Cardiac septum (tissue), 1 donor: ENCODE results near the gene MAP3K5. TPM values are rescaled to one million over a fixed set of nuclear protein-coding genes. Genes with fewer than 3 reads are reported as not detected.

Experiments used
- DNase-seq: peaks from one replicate; pipeline ENCODE4 v3.0.0-alpha.2; 2020; ENCODE audit warnings: low spot score
- intact Hi-C: fragments of 100-400 bp; cut with DNase I; formaldehyde crosslinking; loops from one replicate; pipeline ENCODE4 v1.14.0; 2022
- total RNA-seq: library from RNA; stranded (reverse); fragmentation: NEBNext Ultra II Directional; extraction: Animal tissue kit (Norgen Biotek cat#: 25700); gene quantifications from one replicate; pipeline ENCODE4 v1.2.1, GENCODE V29; 2021
- donor health status: DM: no; HTN: no; CAD: no.

MAP3K5 gene
- total RNA-seq, 1 donor from 2014 or later, result 17.6 TPM

DNA sequence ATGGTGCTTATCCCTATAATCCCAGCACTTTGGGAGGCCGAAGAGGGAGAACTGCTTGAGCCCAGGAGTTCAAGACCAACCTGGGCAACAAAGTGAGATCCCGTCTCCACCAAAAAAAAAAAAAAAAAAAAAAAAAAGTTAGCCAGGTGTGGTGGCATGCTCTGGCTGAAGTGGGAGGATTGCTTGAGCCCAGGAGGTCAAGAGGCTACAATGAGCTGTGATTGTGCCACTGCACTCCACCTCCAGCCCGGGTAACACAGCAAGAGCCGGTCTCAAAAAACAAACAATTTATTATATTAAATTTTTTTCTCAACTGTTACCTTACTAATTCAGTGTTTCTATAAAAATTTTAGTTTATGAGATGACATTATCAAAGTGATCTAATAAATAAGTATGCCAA lies 156.7 kb downstream of the MAP3K5 start:
- intact Hi-C loops, result no loop called here
- no peak for DNase-seq

DNA sequence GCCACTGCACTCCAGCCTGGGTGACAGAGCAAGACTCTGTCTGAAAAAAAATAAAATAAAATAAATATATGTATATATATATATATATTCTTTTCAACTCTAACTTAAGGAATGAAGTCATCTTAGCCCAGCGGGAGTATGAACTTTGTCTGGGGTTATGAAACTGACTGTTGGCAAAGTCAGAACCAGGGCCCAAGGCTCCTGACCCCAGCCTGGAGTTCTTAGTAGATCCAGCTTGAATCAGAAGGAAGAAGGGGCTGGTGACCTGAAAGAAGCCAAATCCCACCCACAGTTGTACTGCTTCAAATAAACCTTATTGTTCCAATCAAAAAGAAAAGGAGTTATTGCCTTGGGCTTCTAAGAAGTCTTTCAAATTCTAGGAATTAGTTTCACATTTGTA lies 158.9 kb downstream of the MAP3K5 start:
- intact Hi-C loops, result no loop called here
- DNase-seq, result no peak

DNA sequence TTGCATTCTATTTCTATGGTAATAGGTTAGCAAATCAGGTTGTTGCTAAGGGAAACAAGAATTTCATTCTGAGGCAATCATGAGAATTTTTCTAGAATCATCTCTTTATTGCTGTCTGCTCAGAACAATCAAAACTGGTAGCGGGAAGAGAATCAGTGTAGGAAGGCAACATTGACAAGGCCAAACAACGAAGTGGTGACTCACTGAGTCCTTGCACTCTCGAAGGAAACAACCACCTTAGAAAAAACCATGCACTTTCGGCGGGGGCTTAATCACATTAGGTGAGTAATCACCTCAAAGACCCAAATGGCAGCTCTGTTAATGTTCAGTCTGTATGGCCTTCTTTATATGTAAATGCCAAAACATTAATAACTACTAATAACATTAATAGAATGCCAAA lies 163.3 kb downstream of the MAP3K5 start:
- no peak for DNase-seq
- intact Hi-C loops, result no loop called here

DNA sequence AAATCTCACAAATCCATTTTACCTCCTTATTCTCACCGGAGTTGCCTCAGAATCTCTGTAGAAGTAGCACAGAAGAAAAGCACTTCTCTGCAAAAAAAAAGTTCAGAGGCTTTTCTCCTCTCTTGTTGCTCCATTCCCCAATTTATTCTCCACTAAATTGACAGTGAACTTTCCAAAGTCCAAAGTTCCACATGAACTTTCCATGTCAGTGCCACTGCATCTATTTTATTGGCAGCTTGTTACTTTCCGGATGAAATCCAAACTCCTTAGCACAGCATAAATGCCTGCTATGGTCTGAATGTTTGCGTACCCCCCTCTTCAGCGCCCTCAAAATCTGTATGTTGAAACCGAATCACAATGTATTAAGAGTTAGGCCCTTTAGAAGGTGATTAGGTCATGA lies 165.1 kb downstream of the MAP3K5 start:
- DNase-seq, result no peak
- intact Hi-C loops, result no loop called here

GRCh38 chr6:136625293-136625692 lies 167.0 kb downstream of the MAP3K5 start:
- DNase-seq, result no peak
- intact Hi-C loops, result no loop called here

DNA sequence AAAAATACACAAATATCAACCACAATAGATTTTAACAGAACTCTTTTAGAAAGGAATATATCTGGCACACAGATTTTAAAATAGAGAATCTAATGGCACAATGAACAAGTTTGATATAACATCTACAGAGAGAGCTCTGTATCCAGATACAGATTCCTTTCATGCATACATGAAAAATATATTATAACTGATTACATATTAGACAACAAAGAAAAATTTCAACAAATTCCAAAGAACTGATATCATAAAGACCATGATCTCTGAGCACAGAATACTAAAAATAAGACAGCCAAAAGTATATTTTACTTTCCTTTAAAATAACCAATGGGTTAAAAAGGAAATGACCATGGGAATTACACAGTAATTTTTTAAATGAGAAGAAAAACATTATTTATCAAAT lies 167.9 kb downstream of the MAP3K5 start:
- intact Hi-C loops, result no loop called here
- DNase-seq, result no peak

DNA sequence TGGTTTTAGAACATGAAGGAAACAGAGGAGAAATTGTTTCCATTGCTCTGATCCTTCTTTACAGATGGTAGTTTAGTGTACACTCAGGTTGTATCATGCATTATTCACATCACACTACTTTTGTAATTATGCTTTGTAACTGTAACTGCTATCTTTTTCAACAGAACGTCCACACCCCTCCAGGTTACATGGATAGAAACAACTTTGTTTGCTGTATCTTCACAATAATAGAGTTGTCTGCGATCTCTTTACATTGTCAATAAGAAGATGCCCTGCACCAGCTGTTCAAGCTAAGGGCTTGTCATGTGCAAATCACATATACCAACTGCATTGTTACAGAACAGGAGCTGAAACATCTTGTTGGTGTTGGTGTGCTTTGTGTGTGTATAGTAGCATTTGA lies 174.2 kb downstream of the MAP3K5 start:
- intact Hi-C loops, result no loop called here
- DNase-seq, result no peak

GRCh38 chr6:136616527-136616926 lies 175.8 kb downstream of the MAP3K5 start:
- intact Hi-C loops, result no loop called here
- no peak for DNase-seq

DNA sequence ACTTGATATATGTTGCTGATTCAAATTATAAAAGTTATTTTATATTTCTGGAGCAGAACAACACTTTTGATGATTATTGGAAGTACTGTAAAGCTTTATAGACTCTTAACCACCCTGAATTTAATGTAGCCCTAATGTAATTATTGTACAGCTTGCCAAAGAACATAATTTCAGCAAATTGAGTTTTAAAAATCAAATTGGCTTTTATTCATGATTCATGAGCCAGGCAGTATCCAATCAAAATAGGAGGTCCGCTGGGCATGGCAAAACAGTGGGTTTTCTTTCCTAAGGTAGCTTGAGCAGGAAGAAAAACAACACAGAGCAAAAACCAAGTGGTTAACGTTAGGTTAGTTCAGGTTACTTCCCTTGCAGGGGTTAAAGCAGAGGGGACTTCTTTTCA lies 177.3 kb downstream of the MAP3K5 start:
- no peak for DNase-seq
- intact Hi-C loops, result no loop called here

DNA sequence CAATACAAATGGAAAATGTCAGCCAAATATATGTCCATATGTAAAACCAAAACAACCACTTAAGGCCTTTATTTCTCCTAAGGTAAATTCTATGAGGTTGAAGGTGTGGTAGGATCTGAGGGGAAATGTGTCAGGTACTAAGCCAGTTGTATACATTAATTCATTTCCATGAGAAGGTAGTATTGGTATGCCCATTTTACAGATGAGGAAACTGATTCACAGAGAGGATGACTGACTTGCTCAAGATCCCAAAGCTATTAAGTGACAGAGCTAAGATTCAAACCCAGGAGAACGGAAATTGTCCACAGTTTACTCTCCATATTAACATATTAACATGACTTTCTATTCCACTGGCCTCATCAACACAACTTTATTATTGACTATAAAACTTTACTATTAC lies 177.9 kb downstream of the MAP3K5 start:
- no peak for DNase-seq
- intact Hi-C loops, result no loop called here

DNA sequence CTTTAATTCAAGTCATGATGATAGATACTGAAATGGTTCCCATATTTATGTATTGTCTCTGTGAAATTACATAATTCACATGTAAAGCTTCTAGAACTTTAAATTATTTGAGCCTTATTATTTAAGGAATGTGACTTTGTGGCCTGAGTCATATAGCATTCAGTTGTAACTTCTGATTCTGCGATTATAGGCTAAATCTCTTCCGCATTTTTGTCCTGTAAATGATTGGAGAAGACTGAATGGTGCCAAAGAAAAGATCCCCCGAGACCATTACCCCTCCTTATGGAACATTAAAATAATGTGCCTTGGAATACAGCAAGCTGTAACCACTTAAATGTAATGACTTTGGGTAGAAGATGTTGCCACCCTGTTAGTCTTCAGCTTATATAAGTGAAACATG lies 178.8 kb downstream of the MAP3K5 start:
- intact Hi-C loops, result no loop called here
- no peak for DNase-seq

DNA sequence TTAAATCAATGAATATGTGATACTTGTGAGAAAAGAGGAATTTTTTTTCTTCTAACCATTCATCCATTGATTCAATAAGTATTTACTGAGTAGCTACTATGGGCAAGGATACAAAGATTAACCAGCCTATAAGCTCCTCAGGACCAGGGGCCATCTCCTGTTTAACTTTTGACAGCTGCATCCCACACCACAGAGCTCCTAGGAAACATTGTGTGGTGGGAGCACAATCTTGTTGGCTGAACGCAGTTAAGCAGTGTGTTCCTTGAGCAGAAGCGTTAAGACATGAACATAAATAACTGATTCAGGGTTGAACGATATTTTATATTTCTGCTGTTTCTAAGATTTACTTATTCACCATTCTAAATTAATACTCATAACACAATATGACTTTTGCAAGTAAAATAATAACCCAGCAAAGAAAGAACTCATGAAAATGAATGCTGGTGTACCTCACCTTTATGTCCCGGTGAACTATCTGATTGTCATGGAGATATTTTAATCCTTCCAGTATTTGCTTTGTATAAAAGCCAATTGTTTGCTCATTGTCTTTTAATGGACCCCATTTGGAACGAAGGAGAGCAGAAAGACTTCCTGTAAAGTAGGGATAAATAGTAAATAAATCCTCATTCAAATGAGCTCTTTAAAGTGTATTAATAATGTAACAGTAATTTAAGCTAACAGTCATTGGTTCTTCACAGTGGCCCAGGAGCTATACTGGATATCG lies 179.4 kb downstream of the MAP3K5 start:
- no peak for DNase-seq
- intact Hi-C loops, result no loop called here

GRCh38 chr6:136611746-136612145 lies 180.5 kb downstream of the MAP3K5 start:
- intact Hi-C loops, result no loop called here
- no peak for DNase-seq

- DNase-seq, result no peak
- intact Hi-C loops, result no loop called here
Measured at GRCh38 chr6:136611133-136611532, 181.1 kb downstream of the MAP3K5 start.

GRCh38 chr6:136609873-136610706 lies 182.2 kb downstream of the MAP3K5 start:
- intact Hi-C loops, result no loop called here
- no peak for DNase-seq

DNA sequence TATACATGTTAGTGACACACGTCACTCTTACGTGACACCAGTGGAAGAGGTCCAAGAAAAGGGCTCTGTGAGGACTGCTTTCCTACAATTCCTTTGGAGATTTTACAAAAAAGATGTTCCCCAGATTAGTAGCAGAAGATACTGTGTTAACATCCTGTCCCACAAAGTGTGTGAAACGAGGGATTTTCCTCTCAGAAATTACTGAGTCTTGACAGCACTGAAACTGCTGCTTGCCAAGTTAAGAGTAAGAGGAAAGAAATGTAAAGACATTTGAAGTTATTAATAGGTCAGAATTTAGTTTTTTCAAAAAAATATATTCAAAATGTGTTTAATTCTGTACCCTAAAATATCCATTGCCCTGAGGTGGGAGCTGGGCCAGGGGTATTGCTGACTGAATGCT lies 183.3 kb downstream of the MAP3K5 start:
- DNase-seq, result no peak
- intact Hi-C loops, result no loop called here

DNA sequence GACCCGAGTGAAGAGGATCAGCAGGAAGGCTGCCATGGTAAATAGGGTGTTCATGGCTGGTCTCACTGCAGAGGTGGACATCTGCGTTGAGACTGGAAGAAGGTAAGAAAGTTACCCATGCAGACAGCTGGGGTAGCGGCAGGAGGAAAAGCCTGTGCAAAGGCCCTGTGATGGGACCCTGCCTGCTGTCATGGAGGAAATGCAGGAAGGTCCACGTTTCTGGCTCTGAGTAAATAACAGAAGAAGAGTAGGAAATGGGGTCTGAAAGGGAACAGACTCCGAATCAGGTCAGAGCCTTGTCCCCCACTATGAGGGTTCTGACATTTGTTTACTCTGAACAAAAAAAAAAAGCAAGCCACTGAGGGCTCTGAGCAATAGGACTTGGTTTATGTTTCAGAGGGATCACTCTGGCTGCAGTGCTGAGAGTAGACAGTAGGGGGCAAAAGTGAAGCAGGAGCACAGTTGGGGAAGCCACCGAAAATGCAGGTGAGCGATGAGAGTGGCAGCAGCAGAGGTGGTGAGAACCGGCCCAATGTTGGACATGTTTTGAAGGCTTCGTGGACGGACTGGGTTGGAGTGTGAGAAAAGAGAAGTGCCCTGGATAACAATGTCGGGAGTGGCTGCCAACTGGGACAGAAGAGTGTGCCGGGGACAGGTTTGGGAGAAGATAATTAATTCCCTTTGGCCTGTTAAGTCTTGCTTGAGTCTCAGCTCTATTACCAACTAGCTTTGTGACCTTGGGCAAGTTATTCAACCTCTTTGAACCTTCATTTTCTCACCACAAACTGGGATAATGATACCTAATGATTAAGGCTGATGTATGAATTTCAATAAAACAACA lies 184.1 kb downstream of the MAP3K5 start:
- intact Hi-C loops, result no loop called here

GRCh38 chr6:136607204-136607931 lies 184.9 kb downstream of the MAP3K5 start:
- no peak for DNase-seq

More for the DNA sequence above, 184.1 kb downstream of the MAP3K5 start:
- no peak for DNase-seq

GRCh38 chr6:136604928-136605510 lies 187.3 kb downstream of the MAP3K5 start:
- intact Hi-C loops, result no loop called here

More at GRCh38 chr6:136607204-136607931, 184.9 kb downstream of the MAP3K5 start:
- intact Hi-C loops, result no loop called here

More at GRCh38 chr6:136604928-136605510, 187.3 kb downstream of the MAP3K5 start:
- no peak for DNase-seq
